ENCODE measurements around the gene CEP44.

GRCh38 chr4:174375422-174375821 is 91.7 kb downstream of the CEP44 start:
- TF ChIP-seq POLR2A (IDR thresholded peaks at IDR 0.05) (no peak), CTCF (IDR thresholded peaks at IDR 0.05 in 4 of 5, conservative IDR thresholded peaks at IDR 0.05 in 1 of 5) (no peak)
